Peyer's patch (tissue), 4 donors: Measurements from ENCODE around the gene NKX1-1.

Experiments used
- POLR2A ChIP-seq, 2 donors: fragments of 450-650 bp; IDR thresholded peaks; one replicate each; pipeline ENCODE4 v1.5.1; 2017; ENCODE audit warnings: antibody characterized with exemption in 2 of 2, mild to moderate bottlenecking in 2 of 2, moderate library complexity in 2 of 2
- TF ChIP-seq, protein P1 (sequence below), 6 experiments: fragments of 450-650 bp in 4 of 6; fragments of 200-600 bp in 2 of 6; sonication (generic) in 1 of 6; IDR thresholded peaks; one replicate each; pipeline ENCODE4 v1.5.1; 2017 to 2019; ENCODE audit warnings: antibody characterized with exemption in 6 of 6, mild to moderate bottlenecking in 3 of 6, moderate library complexity in 1 of 6

DNA sequence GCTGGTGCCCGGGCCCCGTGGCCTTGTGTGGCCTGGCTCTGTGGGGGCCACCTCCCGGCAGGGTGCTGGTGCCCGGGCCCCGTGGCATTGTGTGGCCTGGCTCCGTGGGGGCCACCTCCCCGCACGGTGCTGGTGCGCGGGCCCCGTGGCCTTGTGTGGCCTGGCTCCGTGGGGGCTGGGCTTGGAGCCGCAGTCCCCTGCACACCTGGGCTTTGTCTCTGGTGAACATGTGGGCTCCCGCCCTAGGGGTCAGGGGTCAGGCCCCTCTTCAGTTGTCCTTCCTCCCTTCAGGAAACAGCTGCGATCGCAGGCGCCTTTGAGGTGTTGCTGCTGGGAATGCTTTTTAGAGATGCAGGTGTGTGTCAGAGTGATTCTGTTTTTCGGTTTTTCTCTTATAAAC, 42.0 kb downstream of the NKX1-1 start:
- TF ChIP-seq, protein P1, sequence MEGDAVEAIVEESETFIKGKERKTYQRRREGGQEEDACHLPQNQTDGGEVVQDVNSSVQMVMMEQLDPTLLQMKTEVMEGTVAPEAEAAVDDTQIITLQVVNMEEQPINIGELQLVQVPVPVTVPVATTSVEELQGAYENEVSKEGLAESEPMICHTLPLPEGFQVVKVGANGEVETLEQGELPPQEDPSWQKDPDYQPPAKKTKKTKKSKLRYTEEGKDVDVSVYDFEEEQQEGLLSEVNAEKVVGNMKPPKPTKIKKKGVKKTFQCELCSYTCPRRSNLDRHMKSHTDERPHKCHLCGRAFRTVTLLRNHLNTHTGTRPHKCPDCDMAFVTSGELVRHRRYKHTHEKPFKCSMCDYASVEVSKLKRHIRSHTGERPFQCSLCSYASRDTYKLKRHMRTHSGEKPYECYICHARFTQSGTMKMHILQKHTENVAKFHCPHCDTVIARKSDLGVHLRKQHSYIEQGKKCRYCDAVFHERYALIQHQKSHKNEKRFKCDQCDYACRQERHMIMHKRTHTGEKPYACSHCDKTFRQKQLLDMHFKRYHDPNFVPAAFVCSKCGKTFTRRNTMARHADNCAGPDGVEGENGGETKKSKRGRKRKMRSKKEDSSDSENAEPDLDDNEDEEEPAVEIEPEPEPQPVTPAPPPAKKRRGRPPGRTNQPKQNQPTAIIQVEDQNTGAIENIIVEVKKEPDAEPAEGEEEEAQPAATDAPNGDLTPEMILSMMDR (IDR thresholded peaks at IDR 0.05) = no peak
- TF ChIP-seq POLR2A (IDR thresholded peaks at IDR 0.05) = no peak
